Fibroblast of gingiva (primary cell): ENCODE measurements around the gene FRAS1.
"Not testable (repeated sequence)": the region's sequence is repeated elsewhere in the genome, so short reads cannot be mapped to it uniquely, and the experiment has no call there.

Experiments used
- DNase-seq: peaks from one replicate; pipeline ENCODE4 v3.0.0-alpha.2; 2011; ENCODE audit warnings: low read depth

FRAS1 gene

GRCh38 chr4:78441756-78442155 is 384.6 kb downstream of the FRAS1 start:
- DNase-seq: no peak

GRCh38 chr4:78446619-78447018 is 389.5 kb downstream of the FRAS1 start:
- DNase-seq: no peak

- DNase-seq: no peak
These were observed 394.3 kb downstream of the FRAS1 start for GRCh38 chr4:78451407-78451806.

- no peak for DNase-seq
These were observed 396.9 kb downstream of the FRAS1 start for GRCh38 chr4:78454016-78454415.

GRCh38 chr4:78457751-78458150 is 400.6 kb downstream of the FRAS1 start:
- no peak for DNase-seq

DNA sequence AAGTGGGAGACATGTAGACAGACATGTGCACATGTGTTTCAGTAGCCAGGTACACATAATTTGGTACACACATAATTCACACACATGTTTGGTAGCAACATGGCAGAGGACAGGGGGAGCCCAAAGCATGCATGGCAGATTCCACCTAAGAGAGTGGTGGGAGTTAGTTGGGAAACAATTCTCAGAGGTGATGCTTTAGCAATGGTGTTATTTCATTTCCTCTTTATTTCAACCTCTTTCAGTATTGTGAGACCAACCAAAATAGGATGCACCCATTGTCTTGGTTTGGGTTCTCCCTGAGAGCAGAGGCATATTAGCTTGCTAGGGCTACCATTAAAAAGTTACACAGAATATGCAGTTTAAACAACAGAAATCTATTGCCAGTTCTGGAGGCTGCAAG is 402.2 kb downstream of the FRAS1 start:
- no peak for DNase-seq

DNA sequence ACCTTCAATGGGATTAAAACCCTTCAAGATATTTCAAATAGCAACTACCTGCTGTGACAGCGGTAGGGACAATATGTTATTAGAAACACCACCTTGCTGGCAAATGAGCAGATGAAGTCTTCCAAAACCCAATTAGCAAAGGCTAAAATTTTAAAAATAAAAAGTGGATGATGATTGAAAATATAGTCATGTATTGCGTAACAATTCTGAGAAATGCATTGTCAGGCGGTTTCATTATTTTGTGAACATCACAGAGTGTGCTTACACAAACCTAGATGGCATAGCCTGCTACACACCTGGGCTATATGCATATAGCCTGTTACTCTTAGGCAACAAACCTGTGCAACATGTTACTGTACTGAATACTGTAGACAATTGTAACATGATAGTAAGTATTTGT is 403.2 kb downstream of the FRAS1 start:
- DNase-seq: no peak

GRCh38 chr4:78464265-78464664 is 407.1 kb downstream of the FRAS1 start:
- no peak for DNase-seq

DNA sequence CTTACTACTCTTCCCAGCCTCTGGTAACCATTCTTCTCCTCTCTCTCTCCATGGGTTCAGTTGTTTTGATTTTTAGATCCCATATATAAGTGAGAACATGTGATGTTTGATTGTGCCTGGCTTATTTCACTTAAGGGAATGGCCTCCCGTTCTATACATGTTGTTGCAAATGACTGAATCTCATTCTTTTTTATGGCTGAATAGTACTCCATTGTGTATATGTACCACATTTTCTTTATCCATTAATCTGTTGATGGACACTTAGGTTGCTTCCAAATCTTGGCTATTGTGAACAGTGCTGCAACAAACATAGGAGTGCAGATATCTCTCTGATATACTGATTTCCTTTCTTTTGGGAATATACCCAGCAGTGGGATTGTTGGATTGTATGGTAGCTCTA is 410.1 kb downstream of the FRAS1 start:
- not testable (repeated sequence) for DNase-seq

DNA sequence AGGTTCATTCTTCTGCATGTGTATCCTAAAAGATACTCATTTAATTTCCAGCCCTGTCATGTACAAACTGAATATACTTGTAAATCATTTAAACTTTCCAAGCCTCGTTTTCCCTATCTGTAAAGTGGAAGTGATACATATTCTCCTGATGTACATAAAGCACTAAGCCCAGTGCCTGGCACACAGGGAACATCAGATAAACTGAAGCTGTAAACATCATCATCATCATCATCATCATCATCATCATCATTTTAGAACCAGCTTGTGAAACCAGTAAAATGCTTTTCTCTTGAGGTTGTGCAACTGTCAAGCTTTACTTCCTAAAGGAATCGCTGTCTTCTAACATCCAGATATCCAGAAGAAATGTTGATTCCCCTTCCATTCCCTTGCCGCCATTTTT is 411.1 kb downstream of the FRAS1 start:
- no peak for DNase-seq

- no peak for DNase-seq
These were observed 419.1 kb downstream of the FRAS1 start for GRCh38 chr4:78476108-78476704.

GRCh38 chr4:78477276-78477675 is 420.2 kb downstream of the FRAS1 start:
- peak; percentile 12 for DNase-seq

GRCh38 chr4:78478523-78478922 is 421.4 kb downstream of the FRAS1 start:
- DNase-seq: peak; percentile 50

GRCh38 chr4:78480286-78480685 is 423.2 kb downstream of the FRAS1 start:
- peak; percentile 94 for DNase-seq

DNA sequence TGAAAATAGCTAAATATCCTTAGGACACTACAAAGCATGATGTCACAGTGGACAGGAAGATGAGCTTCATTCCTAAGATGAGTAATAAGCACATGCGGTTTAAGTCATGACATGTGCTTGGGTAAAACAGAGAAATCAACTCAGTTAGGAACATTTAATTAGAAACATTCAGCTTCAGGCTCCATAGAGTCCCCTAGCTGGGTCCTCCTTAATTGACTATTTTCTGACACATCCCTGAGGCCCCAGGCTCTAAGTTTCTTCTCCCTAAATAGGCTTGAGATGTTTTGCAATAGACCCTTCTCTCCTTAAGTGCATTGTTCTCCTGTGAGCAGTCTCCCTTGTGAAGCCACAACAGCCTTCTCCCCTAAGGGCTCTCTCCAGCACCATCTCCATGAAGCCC is 424.1 kb downstream of the FRAS1 start:
- DNase-seq: peak; percentile 98

DNA sequence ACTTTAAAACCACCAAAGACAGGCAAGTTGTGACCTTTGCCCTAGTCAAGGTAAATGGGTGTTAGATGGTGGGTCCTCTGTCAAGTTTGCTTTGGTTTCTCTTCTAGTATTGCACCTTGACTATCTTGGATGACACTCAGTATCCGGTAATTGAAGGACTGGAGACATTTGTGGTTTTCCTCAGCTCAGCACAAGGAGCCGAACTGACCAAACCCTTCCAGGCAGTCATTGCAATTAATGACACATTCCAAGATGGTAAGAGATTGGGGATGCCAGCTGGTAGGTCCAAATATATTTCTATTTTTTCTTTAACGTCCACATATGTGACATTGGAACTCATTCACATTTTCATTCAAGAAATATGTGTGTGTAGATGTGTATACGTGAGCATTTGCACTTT is 425.2 kb downstream of the FRAS1 start:
- DNase-seq: no peak

DNA sequence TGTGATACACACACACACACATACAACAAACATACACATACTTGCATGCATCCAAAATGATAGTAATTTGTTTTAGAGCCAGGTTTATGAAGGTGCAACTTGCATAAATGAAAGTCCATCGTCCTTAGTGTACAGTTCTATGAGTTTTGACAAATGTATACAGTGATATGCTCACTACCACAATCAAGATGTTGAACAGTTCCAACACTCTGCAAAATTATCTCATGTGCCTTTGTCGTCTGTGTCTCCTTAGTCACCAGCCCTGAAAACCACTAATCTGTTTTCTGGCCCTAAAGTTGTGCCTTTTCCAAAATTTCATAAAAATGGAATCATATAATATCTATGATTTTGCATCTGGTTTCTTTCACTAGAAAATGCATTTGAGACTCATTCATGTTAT is 426.7 kb downstream of the FRAS1 start:
- no peak for DNase-seq

DNA sequence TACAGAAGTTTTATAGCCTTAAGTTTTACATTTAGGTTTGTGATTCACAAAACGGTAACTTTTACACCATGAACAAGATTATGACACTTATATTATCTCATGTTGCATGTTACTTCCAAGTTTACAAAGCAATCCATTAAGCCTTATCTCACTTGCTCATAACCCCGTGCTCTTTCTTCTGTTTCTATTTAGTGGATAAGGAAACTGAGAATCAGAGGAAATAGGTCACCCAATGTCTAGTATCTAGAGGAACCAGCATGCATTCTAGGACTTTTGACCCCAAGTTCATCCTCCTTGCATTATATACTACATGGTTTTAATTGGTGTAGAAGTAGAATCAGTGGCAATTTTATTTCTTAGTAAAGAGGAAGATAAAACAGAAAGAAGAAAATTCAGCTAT is 427.5 kb downstream of the FRAS1 start:
- DNase-seq: no peak

- no peak for DNase-seq
These were observed 436.6 kb downstream of the FRAS1 start for GRCh38 chr4:78493731-78494130.

GRCh38 chr4:78496021-78496643 is 439.0 kb downstream of the FRAS1 start:
- DNase-seq: peak; percentile 8

- not testable (repeated sequence) for DNase-seq
These were observed 449.1 kb downstream of the FRAS1 start for GRCh38 chr4:78506260-78506659.

DNA sequence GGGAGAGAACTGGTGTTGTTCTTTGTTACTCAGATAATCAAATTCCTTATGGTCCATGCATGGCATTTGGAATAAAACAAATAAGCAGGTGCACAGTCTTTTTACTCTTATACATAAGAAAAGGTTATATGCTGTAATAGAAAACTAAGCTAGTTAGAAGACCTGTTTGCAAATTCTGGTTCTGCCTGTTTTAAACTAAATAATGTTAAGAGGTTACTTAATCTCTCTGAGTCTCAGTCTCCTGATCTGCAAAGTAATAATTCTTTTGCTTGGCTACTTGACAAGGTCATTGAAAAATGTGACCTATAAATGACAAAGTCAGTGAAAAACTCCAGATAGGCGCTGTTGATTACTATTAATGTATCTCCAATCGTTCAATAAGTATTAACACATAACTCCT is 451.9 kb downstream of the FRAS1 start:
- no peak for DNase-seq

DNA sequence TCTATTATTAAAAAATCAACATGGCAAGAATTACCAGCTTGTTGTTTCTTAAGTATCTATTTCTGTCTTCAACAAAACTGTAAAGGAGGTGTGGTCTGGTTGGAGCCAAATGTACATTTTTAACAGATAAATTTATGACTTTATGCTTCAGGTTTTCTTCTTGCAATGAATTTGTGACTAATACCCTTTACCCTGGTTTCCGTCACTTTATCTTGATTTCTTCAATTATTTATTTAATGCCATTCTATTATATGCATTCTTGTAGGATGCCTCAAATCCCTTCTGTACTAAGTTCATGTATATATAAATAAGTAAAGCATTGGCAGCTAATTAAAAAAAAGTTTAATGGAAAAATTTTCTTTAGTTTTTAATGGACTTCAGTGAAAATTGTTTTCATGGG is 453.0 kb downstream of the FRAS1 start:
- DNase-seq: no peak

DNA sequence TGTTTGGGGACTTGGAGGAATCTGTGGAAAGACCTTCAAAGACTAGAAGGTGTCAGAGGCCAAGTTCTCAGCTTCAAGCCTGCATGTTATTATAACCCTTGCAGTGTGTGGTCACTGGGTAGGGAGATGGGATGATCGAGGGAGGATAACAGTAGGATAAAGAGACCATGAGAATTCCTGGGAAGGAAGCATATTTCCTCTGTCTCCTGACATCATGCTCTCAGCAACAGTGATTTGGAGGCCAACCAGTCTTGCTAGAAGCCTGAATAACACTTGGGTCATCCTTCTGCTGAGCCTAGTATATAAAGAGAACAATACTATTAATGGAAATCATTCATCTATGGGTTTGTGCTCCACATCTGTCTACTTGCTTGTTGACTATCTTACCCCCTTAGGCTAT is 453.6 kb downstream of the FRAS1 start:
- no peak for DNase-seq
